NCI-H2029 treated with DMSO at 0.1 percent for 48 hours (cell line): ENCODE measurements around the gene RLBP1.

Source experiments
- DNase-seq: peaks from one replicate; lab custom pipeline; 2025; lab: John Stamatoyannopoulos, UW

The RLBP1 gene

DNA sequence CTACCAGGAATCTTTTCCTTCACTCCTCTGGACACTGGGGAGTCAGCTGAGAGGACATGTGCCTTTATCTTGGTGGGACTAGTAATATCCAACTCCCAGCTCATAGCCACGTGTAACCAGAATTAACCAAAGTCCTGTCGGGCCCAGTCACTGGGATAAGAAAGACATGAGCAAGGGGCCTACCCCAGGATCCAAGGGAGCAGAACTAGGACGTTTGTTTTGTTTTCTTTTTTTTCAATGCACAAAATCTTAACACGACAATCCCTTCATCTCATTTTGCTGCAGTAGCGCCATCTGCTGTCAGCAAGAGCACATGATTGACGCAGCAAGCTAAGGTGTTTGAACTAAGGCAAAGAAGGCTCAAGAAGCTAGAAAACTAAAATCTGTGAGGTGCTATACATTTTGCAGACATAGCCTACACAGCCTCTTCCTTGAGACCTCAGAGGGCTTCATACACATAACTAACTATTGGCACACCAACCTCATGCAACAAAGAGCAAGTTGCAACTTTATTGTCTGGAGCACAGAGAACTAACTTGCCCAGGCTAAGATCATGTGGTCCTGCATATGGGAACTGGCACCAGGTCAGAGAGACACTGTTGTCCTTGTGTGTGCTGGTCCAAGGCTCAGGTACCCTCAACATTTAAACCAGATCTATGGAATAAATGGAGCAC is 43.6 kb downstream of the RLBP1 start:
- DNase-seq, result no peak

GRCh38 chr15:89177116-89177515 is 44.3 kb downstream of the RLBP1 start:
- DNase-seq, result no peak

DNA sequence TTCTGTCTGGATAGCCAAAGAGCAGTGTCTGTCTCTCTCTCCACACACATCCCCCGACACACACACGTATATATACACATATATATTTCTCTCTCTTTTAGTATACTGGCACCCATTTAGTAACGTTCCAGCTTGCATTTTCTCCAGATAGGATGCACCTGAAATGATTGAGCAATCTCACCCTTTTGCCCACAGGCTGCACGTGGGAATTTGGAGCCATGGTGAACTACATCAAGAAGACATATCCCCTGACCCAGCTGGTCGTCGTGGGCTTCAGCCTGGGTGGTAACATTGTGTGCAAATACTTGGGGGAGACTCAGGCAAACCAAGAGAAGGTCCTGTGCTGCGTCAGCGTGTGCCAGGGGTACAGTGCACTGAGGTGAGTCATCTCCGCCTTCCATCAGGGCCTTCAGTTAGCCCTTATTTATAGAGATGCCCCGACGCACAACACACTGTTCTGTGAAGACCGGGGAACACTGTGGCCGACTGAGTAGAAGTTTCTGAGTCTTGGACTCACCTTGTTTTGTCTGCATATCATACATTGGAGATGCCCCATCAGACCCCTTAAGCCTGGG is 45.7 kb downstream of the RLBP1 start:
- DNase-seq, result no peak

GRCh38 chr15:89174476-89174875 is 46.9 kb downstream of the RLBP1 start:
- no peak for DNase-seq

DNA sequence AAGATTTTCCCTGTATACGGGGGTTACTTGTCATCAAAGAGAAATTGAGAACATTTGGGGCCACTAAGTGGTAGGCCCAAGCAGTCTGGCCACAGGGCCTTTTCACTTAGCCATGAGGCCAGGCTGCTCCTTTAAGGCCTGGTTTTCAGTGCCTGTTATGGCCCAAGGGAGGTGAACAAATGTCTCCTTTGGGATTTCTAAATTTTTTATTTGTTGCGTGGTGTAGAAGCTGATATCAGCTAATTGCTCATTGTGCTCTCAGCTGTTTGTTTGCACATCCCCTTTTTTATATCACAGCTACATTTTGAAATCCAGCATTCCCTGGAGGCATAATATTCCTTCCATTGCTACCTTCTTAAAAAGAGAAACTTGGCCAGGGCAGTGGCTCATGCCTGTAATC is 48.5 kb downstream of the RLBP1 start:
- DNase-seq, result no peak

- peak; percentile 19 for DNase-seq
Measured at GRCh38 chr15:89171136-89172072, 50.0 kb downstream of the RLBP1 start.

DNA sequence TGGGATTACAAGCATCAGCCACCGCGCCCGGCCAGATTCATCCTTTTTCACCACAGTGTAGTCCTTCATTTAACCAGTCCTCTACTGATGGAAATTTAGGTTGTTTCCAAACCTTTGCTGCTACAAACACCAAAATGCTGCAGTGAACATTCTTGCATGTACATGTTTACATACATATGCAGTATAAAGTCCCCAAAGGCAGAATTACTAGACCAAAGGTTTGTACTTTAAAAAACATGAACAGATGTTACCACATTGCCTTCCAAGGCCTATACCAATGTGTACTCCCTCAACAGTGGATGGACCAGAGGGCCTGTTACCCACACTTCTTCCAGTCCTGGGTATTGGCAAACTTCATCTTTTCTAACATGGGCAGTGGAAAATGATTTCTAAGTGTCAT is 51.0 kb downstream of the RLBP1 start:
- DNase-seq, result no peak

DNA sequence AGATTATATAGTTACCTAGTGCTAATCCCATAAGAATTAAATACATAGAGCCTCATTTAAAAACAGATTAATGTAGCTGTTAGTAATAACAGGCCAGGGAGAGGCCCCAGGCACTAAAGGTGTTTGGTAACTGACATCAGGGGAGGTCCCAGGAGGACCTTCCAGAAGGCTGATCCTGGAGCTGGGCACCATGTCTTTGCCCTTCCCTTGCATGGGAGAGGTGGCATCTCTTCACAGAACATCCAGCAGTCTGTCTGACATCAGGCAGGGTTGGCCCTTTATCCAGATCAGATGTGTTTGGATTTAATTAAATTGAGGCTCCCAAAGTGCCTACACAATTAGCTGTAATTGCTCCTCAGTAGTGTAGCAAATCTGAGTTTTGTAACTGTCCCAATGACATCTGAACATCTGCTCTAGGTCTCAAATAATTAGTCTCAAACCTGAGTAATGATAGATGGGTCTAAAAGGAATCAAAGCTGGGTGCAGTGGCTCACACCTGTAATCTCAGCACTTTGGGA is 53.0 kb downstream of the RLBP1 start:
- DNase-seq, result no peak

DNA sequence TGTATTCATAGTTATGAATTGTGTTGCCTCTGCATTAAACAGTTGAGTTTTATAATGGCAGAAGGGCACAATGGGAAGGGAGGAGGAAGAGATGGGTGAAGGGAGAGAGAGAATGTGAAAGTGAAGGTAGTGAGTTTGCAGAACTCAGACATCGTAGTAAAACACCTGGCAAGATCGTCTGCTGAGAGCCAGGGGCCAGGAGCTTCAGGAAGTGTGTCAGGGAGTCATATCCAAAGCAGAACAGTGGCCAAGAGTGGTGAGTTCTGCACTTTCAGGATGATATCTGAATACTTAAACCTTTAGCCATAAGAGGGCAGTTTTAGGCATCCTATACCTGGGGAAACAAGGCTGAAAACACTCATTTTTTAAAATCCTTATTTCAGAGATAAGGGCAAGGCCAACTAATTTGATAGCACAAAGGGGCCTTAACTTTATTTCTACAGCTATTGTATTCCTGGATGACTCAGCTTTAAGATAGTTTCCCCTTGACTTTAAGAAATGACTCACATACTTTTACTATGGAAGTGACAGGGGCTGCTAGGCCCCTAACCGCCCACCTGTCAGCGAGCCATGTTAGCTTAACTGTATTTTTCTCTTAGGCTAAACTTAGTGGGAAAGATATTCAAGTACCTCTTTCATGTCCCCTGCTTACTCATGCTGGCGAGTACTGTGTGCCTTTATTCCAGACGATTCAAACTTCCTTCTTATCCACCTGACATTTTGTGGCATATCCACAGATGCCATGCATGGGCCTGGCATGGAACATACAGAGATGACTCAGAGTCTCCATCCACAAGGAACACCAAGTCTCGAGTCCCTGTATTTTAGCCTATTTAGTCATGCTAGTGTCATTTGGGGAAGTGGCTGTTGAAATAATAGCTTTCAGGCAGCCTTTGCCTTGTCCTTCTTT is 53.9 kb downstream of the RLBP1 start:
- no peak for DNase-seq

DNA sequence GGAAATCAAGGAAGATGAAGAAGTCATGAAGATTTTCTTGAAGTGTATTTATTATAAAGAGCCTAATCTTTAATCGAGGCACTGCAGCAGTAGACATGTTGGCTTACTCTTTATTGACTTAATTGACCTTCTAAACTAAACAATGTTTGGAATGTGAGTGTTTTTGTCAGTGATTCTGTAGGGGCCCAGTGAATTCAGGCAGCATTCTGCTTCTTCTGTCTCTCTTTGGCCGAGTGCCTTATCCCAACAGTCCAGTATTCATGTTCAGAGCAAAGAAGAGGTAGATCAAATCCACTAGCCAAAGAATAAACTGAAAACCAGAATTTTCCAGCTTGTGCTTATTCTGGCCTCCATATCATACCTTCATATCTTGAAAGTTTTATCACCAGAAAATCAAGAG is 55.7 kb downstream of the RLBP1 start:
- no peak for DNase-seq

DNA sequence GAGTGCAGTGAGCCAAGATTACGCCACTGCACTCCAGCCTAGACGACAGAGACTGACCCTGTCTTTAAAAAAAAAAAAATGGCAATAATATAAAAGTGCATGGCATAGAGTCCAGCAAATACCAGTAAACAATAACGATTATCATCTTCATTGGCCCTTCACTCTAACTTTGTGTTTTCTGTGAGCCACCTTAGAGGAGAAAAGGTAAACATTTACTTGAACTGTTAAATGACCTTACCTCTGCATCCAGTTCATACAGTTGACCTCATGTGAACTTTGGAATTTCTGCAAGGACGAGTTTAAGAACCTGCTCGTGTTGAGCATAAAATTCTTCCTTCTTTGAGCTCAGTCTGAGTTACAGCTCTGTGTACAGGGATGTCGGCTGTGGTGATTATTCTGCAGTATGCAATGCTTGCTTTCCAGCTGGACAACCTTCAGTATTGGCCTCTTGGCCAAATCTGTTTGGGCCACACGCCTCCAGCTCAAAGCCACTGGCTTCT is 56.6 kb downstream of the RLBP1 start:
- no peak for DNase-seq

DNA sequence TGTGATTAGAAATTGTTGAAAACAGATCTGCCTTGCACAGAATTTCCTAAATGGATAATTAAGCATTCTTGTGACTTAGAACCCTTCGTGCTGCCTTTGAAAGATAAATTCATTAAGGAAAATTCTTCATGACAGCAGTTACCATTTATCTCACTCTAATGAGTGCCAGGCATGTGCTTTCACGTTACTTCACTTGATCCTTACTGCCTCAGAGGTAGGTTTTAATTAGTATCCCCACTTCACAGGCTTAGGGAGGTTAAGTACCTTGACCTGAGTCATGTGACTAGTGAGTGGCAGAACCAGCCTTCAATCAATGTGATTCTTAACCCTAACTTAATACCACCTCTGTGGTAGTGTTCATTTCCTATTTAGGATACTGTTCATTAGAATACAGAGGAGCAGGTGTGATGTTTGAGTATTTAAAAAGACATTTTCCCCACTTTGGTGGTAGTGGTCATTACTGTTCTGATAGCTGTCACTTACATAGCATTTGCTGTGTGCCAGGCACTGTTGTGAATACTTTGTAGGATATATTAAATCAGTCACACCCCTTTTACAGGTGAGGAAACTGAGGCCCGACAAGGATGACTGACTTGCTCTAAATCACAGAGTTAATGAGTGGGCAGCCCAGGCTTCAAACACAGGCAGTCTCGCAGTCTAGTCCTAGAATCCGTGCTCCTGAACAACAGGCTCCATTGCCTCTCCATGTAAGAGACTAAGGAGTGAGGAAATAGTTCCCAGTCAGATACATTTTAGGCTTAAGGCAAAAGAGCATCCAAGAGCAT is 57.9 kb downstream of the RLBP1 start:
- DNase-seq, result no peak

DNA sequence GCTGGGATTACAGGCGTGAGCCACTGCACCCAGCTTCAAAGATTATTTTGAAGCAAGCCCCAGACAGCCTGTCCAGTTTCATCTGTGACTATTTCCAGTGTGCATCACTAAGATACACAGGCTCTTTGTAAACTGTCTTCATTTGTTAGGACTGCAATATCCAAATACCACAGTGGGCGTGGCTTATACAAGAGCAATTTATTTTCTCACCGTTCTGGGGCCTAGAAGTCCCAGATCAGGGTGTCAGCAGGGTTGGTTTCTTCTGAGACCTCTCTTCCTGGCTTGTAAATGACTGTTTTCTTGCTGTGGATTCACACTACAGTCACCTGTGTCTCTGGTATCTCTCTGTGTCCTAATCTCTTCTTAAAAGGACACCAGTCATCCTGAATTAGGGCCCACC is 59.7 kb downstream of the RLBP1 start:
- DNase-seq, result no peak
